ENCODE results near the gene MYO18B.

MYO18B gene

GRCh38 chr22:25899566-25899965, 157.6 kb downstream of the MYO18B start:
- no peaks in the 10 kb centered on the region for H3K36me3 ChIP-seq (ENCODE audit: insufficient read depth, insufficient read length, low read length)
- H3K9me3 ChIP-seq (ENCODE audit: insufficient read depth, low read length): no peaks in the 10 kb centered on the region; the same call in 1 of the 2 replicates
- H3K27me3 ChIP-seq (ENCODE audit: insufficient read depth, insufficient read length): no peaks in the 10 kb centered on the region
- TF ChIP-seq ZNF274 (IDR thresholded peaks at IDR 0.05; ENCODE audit: low read depth, low read length) (no peak), YY1 (IDR thresholded peaks at IDR 0.05; ENCODE audit: insufficient read depth, insufficient read length) (no peak), SUZ12 (IDR thresholded peaks at IDR 0.05; ENCODE audit: extremely low read depth, insufficient read depth, insufficient read length) (no peak)
- H3K9ac ChIP-seq (ENCODE audit: insufficient read length, low read depth): no peak overlapping the region
- DNase-seq (ENCODE audit: low read depth, low spot score): no peak
- no peak overlapping the region for H3K4me3 ChIP-seq (ENCODE audit: insufficient read length, low read depth)
- no peaks in the 10 kb centered on the region for H3K4me1 ChIP-seq (ENCODE audit: insufficient read depth, insufficient read length)

GRCh38 chr22:25900390-25900789, 158.4 kb downstream of the MYO18B start:
- no peaks in the 10 kb centered on the region for H3K4me1 ChIP-seq (ENCODE audit: insufficient read depth, insufficient read length)
- no peaks in the 10 kb centered on the region for H3K27me3 ChIP-seq (ENCODE audit: insufficient read depth, insufficient read length)
- H3K9me3 ChIP-seq (ENCODE audit: insufficient read depth, low read length): no peaks in the 10 kb centered on the region; the same call in 1 of the 2 replicates
- TF ChIP-seq SUZ12 (IDR thresholded peaks at IDR 0.05; ENCODE audit: extremely low read depth, insufficient read depth, insufficient read length) (no peak), YY1 (IDR thresholded peaks at IDR 0.05; ENCODE audit: insufficient read depth, insufficient read length) (no peak), ZNF274 (IDR thresholded peaks at IDR 0.05; ENCODE audit: low read depth, low read length) (no peak)
- DNase-seq (ENCODE audit: low read depth, low spot score): no peak
- H3K4me3 ChIP-seq (ENCODE audit: insufficient read length, low read depth): no peak overlapping the region
- no peak overlapping the region for H3K9ac ChIP-seq (ENCODE audit: insufficient read length, low read depth)
- no peaks in the 10 kb centered on the region for H3K36me3 ChIP-seq (ENCODE audit: insufficient read depth, insufficient read length, low read length)

- H3K9ac ChIP-seq (ENCODE audit: insufficient read length, low read depth): no peak overlapping the region
- H3K27me3 ChIP-seq (ENCODE audit: insufficient read depth, insufficient read length): no peaks in the 10 kb centered on the region
- TF ChIP-seq YY1 (IDR thresholded peaks at IDR 0.05; ENCODE audit: insufficient read depth, insufficient read length) (no peak), SUZ12 (IDR thresholded peaks at IDR 0.05; ENCODE audit: extremely low read depth, insufficient read depth, insufficient read length) (no peak), ZNF274 (IDR thresholded peaks at IDR 0.05; ENCODE audit: low read depth, low read length) (no peak)
- no peaks in the 10 kb centered on the region for H3K36me3 ChIP-seq (ENCODE audit: insufficient read depth, insufficient read length, low read length)
- no peak overlapping the region for H3K4me3 ChIP-seq (ENCODE audit: insufficient read length, low read depth)
- no peaks in the 10 kb centered on the region for H3K4me1 ChIP-seq (ENCODE audit: insufficient read depth, insufficient read length)
- no peak for DNase-seq (ENCODE audit: low read depth, low spot score)
- peaks cover under 1% of the 10 kb centered on the region; the same call in 1 of the 2 replicates for H3K9me3 ChIP-seq (ENCODE audit: insufficient read depth, low read length)
These were observed 158.9 kb downstream of the MYO18B start for GRCh38 chr22:25900880-25901279.

GRCh38 chr22:25902402-25902801, 160.4 kb downstream of the MYO18B start:
- no peaks in the 10 kb centered on the region for H3K36me3 ChIP-seq (ENCODE audit: insufficient read depth, insufficient read length, low read length)
- H3K9me3 ChIP-seq (ENCODE audit: insufficient read depth, low read length): peaks cover 16% of the 10 kb centered on the region; the same call in 1 of the 2 replicates

DNA sequence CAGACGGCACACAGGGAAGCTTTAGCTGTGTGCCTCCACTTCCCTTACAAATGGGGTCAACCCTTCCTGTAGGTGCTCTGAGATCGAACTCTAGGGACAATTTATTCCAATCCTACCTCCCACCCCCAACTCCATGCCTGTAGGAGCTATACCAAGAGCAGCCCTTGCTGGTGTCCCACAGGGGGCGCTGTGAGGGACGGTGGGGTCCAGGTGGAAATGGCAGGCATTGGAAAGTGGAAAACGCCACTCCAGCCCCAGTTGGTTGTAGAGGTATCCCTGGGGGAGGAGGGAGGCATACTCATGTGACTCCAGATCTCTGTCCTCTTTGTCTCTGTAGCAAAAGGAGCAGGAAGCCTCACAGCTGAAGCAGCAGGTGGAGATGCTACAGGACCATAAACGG, 161.3 kb downstream of the MYO18B start:
- TF ChIP-seq SUZ12 (IDR thresholded peaks at IDR 0.05; ENCODE audit: extremely low read depth, insufficient read depth, insufficient read length) (no peak), ZNF274 (IDR thresholded peaks at IDR 0.05; ENCODE audit: low read depth, low read length) (no peak), YY1 (IDR thresholded peaks at IDR 0.05; ENCODE audit: insufficient read depth, insufficient read length) (no peak)
- Histone ChIP-seq H3K4me1 (ENCODE audit: insufficient read depth, insufficient read length) (no peaks in the 10 kb centered on the region), H3K4me3 (ENCODE audit: insufficient read length, low read depth) (no peak overlapping the region), H3K9me3 (ENCODE audit: insufficient read depth, low read length) (peaks cover 17% of the 10 kb centered on the region; the same call in 1 of the 2 replicates), H3K27me3 (ENCODE audit: insufficient read depth, insufficient read length) (no peaks in the 10 kb centered on the region), H3K9ac (ENCODE audit: insufficient read length, low read depth) (no peak overlapping the region), H3K36me3 (ENCODE audit: insufficient read depth, insufficient read length, low read length) (no peaks in the 10 kb centered on the region)
- no peak for DNase-seq (ENCODE audit: low read depth, low spot score)

More at GRCh38 chr22:25902402-25902801, 160.4 kb downstream of the MYO18B start:
- no peak for DNase-seq (ENCODE audit: low read depth, low spot score)
- Histone ChIP-seq H3K4me3 (ENCODE audit: insufficient read length, low read depth) (no peak overlapping the region), H3K27me3 (ENCODE audit: insufficient read depth, insufficient read length) (no peaks in the 10 kb centered on the region), H3K9ac (ENCODE audit: insufficient read length, low read depth) (no peak overlapping the region), H3K4me1 (ENCODE audit: insufficient read depth, insufficient read length) (no peaks in the 10 kb centered on the region)
- TF ChIP-seq SUZ12 (IDR thresholded peaks at IDR 0.05; ENCODE audit: extremely low read depth, insufficient read depth, insufficient read length) (no peak), ZNF274 (IDR thresholded peaks at IDR 0.05; ENCODE audit: low read depth, low read length) (no peak), YY1 (IDR thresholded peaks at IDR 0.05; ENCODE audit: insufficient read depth, insufficient read length) (no peak)

GRCh38 chr22:25908212-25908611, 166.2 kb downstream of the MYO18B start:
- DNase-seq (ENCODE audit: low read depth, low spot score): no peak
- peaks cover 5% of the 10 kb centered on the region for H3K27me3 ChIP-seq (ENCODE audit: insufficient read depth, insufficient read length)
- no peaks in the 10 kb centered on the region for H3K36me3 ChIP-seq (ENCODE audit: insufficient read depth, insufficient read length, low read length)
- no peaks in the 10 kb centered on the region for H3K4me1 ChIP-seq (ENCODE audit: insufficient read depth, insufficient read length)
- no peak overlapping the region for H3K4me3 ChIP-seq (ENCODE audit: insufficient read length, low read depth)
- H3K9ac ChIP-seq (ENCODE audit: insufficient read length, low read depth): no peak overlapping the region
- H3K9me3 ChIP-seq (ENCODE audit: insufficient read depth, low read length): peaks cover 17% of the 10 kb centered on the region; the same call in 1 of the 2 replicates
- TF ChIP-seq ZNF274 (IDR thresholded peaks at IDR 0.05; ENCODE audit: low read depth, low read length) (no peak), SUZ12 (IDR thresholded peaks at IDR 0.05; ENCODE audit: extremely low read depth, insufficient read depth, insufficient read length) (no peak), YY1 (IDR thresholded peaks at IDR 0.05; ENCODE audit: insufficient read depth, insufficient read length) (no peak)

DNA sequence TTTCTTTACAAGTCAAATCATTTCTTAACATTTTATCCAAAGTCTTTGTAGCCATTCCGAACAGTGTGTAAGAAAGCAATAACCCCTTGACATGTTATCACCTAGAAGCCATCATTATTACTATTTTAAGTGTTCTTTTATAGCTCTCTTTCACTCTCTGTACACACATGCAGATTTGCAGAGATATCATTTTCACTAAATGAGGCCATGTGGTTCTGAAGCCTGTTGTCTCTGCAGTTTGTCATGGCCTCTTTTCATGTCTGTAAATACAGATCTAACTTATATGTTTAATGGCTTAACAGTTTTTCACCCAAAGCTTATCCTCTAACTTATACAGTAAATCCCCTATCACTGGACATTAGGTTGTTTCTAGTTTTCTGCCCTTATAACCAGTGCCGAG, 166.8 kb downstream of the MYO18B start:
- H3K9ac ChIP-seq (ENCODE audit: insufficient read length, low read depth): no peak overlapping the region
- H3K4me3 ChIP-seq (ENCODE audit: insufficient read length, low read depth): no peak overlapping the region
- peaks cover 5% of the 10 kb centered on the region for H3K27me3 ChIP-seq (ENCODE audit: insufficient read depth, insufficient read length)
- TF ChIP-seq SUZ12 (IDR thresholded peaks at IDR 0.05; ENCODE audit: extremely low read depth, insufficient read depth, insufficient read length) (no peak), ZNF274 (IDR thresholded peaks at IDR 0.05; ENCODE audit: low read depth, low read length) (no peak), YY1 (IDR thresholded peaks at IDR 0.05; ENCODE audit: insufficient read depth, insufficient read length) (no peak)
- H3K9me3 ChIP-seq (ENCODE audit: insufficient read depth, low read length): peaks cover 17% of the 10 kb centered on the region; the same call in 1 of the 2 replicates
- no peaks in the 10 kb centered on the region for H3K4me1 ChIP-seq (ENCODE audit: insufficient read depth, insufficient read length)
- no peaks in the 10 kb centered on the region for H3K36me3 ChIP-seq (ENCODE audit: insufficient read depth, insufficient read length, low read length)
- DNase-seq (ENCODE audit: low read depth, low spot score): no peak
